Endometrial microvascular endothelial cells (primary cell): ENCODE measurements around the gene CTIF. TPM values are rescaled to one million over a fixed set of nuclear protein-coding genes. Genes with fewer than 3 reads are reported as not detected.

Experiments used
- in situ Hi-C: cut with HindIII; loops from 2 replicates; pipeline ENCODE4 v1.10.0; 2017; ENCODE audit warnings: low sequenced_read_pairs, low pct_unique_long_range_greater_than_20kb; ENCODE audit errors: inconsistent ontology term
- total RNA-seq: library from RNA; depleted of rRNA; stranded (reverse); fragments of >200 nt; gene quantifications from one replicate; pipeline ENCODE4 v1.2.3, GENCODE V29; 2015; ENCODE audit errors: inconsistent ontology term

The CTIF gene
- total RNA-seq, 1 donor from 2014 or later = 13.2 TPM

DNA sequence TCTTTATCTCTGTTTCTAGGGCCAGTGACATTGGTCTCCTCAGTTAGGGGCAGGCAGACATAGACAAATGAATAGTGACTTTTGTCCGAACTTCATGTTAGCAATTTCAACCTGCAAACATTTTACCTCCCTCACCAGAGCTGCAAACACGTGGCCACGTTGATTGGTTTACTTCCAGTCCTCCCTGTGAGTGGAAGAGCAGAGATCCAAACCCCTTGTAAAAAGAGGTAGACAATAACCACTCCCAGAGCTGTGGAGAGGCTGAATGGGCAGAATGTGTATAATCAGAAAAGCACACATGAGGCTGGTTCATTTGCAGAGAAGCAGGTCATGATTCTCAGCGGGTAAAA lies 31.1 kb downstream of the CTIF start:
- in situ Hi-C loops = no loop called here

DNA sequence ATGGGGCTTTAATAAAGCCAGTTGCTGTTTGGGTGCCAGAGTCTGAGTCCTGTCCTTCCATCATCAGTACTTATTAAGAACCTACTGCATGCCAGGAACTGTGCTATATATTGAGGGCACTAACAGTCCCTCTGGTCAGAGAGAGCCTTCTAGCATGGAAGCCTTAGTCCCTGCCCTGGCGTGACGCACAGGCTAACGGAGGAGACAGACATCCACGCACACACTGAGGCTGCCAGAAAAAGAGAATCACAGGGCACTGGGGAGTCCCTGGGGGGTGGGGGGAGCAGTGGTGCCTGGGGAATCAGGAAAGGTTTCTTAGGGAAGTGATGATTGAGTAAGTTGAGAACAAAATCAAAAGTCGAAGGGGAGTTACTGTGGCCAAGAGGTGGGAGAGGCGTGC lies 31.5 kb downstream of the CTIF start:
- in situ Hi-C loops = no loop called here

DNA sequence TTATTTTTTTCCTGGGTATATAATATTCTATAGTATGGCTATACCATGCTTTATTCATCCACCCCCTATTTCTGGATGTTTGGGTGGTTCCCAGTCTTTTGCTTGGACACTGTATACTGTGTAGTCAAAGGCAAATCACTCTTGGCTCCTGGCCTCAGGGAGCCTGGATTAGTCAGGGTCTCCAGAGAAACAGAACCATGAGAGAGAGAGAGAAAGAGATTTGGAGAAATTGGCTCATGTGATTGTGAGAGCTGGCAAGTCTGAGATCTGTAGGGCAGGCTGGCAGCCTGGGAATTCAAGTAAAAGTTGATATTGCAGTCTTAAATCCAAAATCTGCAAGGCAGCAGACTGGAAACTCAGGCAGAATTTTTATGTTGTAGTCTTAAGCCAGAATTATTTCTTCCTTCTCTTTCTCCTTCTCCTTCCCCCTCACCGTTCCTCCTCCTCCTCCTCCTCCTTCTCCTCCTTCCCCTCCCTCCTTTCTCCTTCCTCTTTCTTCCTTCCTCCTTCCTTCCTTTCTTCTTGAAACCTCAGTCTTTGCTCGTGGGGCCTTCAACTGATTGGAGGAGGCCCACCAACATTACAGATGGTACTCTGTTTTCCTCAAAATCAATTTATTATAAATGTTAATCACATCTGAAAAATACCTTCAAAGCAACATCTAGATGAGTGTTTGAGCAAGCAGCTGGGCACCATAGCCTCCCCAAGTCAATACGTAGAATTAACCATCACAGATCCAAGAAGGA lies 33.0 kb downstream of the CTIF start:
- in situ Hi-C loops = no loop called here

DNA sequence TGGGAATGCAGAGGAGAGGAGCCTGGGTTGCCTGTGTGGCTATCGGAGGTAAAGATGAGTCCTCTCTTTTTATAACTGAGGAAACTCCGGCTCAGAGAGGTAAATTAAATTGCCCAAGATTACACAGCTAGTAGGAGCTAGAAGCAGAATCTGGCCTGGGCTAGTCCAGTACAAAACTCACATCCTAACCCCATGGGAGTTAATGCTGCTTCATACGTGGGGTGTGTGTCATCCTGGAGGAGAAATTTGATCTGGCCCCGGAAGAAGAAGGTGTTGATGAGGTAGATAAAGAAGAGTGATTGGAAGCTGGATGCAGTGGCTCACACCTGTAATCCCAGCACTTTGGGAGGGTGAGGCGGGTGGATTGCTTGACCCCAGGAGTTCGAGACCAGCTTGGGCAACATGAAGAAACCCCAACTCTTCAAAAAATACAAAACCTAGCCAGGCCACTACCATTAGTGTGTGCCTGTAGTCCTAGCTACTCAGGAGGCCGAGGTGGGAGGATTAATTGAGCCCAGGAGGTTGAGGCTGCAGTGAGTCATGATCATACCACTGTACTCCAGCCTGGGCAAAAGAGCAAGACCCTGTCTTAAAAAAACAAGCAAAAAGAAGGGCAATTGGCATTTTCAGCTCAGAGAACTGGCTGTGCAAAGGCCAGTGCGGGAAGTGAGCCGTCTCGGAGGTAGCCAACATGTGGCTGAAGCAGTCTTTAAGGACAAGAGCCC lies 33.7 kb downstream of the CTIF start:
- in situ Hi-C loops = no loop called here

DNA sequence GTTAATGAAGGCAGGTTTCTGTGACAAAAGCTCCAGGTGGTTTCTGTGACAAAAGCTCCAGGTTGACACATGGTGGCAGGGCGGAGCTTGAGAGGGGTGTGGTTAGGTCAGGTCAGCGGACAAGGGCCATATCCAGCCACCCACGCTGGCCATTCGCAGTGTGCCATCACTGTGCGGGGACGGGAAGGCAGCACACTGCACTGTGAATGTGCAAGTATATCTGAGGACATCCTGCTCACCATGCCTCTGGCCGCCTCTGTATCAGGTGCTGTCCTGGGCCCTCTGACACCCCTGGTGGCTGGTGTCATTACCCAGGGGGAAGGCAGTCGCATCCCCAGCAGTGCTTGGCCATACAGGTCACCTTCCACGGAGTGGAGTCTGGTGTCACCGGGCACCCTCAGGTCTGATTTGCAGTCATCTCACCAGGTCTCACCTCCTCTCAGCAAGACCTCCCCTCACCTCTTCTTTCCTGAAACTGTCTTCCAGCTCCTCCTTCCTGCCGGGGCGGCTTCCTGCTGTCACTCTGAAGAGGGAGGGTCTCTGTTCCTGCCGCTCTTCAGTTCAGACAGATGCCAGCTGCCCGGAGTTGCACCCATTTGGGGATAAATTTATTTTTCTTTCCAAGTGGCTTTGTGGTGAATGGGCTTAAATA lies 34.9 kb downstream of the CTIF start:
- in situ Hi-C loops = no loop called here

DNA sequence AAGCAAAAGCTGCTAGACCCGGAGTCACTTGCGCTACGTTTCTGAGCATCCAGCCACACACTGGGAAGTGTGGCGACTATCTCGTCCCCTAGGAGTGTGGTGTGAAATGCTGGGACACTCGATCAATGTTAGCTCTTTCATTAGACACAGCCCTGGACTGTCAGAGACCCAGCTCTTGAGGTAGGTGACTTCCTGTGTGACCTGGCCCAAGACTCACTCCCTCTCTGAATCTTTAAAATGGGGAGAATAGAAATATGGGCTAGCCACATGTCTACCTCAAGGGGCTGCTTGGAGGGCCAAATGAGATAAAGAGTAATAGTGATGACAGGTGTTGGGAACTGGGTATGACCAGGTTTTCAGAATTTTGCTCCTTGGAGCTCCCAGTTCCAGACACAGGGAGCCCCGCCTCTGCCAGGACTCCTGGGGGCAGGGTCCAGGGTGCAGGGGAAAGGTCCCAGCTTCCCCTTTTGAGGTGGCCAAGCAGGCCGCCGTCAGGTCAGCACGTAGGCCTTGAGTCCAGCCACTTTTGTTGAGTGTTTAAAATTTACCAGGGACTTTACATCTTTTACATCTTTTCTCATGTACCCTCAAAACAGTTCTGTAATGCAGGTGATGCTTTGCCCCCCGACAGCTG lies 36.0 kb downstream of the CTIF start:
- in situ Hi-C loops = no loop called here

DNA sequence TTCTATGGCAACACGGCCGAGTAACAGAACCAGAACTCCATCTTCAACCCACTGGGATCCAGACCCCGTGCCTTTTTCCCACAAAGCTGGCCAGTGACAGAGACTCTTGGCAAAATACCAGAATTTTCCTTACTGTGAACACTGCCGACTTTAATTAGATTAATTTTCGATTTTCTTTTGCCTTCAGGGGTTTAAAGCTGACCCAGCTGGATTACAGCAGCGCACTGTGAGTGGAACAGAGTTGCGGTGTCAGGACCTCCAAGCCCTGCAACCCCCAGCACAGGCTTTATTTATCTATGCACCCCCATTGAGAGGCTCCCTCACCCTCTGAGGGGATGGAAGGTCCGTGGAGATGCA lies 36.4 kb downstream of the CTIF start:
- in situ Hi-C loops = no loop called here

DNA sequence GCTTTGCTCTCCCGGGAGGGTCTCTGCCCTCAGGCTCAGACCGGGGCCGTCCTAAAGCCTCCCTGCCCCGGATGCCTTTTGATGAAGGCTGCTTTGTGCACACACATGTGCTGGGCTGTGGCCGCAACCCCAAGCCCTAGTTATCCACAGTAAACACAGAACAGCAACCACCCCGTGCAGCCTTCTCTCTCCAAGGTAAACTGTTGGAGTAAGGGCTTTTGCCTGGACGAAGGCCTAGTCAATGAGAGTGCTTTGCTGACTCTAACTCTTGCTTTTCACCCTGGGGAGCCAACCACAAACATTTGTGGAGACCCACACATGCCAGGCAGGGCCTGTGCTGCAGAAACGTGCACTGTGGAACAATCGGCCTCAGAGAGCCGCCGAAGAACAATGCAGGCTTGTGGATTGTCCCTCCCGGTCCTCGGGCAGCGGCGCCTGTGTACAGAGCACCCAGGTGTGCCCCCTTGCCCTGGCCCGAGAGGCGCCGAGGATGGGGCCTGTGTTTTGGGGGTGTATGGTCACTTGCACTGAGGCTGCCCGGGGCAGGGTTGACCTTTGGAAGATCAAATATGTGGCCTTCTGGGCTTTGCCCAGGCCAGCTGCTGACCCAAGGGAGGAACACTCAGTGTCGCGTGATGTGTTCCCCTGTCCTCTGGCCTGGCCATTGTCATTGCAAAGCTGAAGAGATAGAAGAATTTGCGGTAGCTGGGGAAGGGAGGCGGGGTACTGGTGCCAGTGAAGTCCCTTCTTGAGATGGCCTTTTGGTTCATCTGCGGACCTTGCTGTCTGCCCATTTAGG lies 37.0 kb downstream of the CTIF start:
- in situ Hi-C loops = no loop called here

DNA sequence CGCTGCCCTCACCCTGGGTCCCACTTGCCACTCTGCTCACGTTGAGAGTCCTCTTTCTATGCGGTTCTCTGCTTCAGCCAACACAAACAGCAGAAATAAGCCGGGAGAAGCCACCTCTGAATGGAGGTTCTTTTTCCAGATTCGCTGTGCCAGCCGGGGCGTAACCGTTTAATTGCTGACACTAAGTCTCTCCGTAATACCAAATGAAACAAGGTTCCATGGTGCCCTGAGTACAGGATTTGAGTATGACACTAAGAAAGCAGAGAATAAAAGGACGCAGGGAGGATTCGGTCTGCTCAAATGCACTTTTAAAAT lies 37.6 kb downstream of the CTIF start:
- in situ Hi-C loops = no loop called here

DNA sequence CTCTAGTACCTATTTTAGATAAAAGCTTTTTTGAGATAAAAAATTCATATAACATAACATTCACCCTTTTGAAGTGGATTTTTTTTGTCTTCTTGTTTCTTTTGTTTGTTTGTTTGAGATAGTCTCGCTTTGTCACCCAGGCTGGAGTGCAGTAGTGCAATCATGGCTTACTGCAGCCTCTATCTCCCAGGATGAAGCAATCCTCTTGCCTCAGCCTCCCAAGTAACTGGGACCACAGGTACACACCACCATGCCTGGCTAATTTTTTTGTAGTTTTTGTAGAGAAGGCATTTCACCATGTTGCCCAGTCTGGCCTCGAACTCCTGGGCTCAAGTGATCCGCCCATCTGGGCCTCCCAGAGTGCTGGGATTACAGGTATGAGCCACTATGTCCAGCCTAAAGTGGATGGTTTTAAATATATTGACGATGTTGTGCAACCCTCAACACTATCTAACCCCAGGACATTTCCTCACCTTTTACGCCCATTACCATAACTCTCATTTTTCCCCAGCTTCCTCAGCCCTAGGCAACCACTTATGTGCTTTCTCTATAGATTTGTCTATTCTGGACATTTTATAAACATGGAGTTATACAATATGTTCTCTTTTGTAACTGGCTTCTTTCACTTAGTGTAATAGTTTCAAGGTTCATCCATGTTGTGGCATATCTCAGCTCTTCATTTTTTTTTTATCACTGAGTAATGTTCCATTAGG lies 38.8 kb downstream of the CTIF start:
- in situ Hi-C loops = no loop called here

DNA sequence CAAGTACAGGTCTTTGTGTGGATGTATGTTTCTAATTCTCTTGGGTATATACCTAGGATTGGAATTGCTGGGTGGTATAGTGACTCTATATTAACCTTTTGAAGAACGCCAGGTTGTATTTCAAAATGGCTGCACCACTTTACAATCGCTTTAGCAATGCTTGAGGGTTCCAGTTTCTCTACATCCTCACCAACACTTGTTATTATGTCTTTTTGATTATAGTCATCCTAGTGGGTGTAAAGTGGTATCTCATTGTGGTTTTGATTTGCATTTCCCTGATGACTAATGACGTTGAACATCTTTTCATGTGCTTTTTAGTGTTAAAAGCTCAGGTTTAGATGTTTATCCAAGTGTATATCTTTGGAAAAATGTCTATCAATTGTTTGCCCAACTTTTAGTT lies 39.5 kb downstream of the CTIF start:
- in situ Hi-C loops = no loop called here

DNA sequence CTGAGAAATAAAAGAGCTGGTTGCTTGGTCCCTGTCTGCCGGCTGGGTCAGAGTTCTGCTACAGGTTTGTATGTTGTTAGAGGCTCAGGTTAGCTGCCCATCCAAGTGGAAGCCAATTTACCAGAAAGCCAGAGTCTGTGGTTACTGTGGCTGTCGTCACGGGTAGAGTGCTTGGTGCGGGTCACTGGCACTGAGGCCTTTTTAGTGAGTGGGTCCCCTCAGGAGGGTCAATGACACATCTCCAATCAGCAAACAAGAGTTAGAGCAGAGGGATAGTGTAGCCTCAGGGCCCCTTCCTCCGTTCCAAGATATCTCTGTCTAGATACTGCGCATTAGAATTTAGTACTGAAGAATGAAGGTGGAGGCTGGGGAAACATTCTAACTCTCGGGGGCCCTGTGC lies 41.2 kb downstream of the CTIF start:
- in situ Hi-C loops = no loop called here

DNA sequence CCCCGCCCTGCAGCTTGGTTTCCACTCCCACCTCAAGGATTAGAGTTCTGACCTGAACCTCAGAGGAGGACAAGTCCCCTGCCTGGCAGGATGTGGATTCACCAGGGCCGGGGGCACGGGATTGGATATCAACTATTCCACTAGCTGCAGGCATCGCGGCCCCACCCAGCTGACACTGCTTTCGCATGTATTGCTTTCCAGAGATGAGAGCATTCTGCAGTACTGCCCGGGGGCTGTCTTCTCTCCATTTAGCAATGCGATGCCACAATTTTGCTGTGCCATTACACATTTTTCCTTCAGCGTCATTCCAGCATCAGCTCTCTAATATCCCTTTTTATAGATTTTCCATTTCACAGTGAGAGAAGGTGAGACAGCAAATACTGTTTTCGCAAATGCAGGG lies 42.0 kb downstream of the CTIF start:
- in situ Hi-C loops = no loop called here

DNA sequence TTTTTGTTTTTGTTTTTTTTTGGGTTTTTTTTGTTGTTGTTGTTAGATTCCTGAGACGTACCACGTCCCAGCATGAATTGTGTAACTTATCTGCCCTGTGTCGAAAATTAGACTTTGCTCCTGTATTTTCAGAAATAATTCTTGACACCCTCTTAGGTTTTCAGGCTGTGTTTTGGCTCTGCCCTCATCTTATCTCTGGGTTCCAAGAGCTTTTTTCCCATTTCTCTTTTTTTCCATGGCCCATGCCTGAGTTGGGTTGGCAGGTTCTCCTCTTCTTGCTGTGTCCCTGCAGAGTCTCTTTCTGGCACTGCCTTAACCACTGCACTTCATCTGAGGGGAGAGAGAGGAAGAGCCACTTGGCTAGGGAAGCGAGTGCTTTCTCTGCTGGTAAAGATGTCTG lies 42.4 kb downstream of the CTIF start:
- in situ Hi-C loops = no loop called here

DNA sequence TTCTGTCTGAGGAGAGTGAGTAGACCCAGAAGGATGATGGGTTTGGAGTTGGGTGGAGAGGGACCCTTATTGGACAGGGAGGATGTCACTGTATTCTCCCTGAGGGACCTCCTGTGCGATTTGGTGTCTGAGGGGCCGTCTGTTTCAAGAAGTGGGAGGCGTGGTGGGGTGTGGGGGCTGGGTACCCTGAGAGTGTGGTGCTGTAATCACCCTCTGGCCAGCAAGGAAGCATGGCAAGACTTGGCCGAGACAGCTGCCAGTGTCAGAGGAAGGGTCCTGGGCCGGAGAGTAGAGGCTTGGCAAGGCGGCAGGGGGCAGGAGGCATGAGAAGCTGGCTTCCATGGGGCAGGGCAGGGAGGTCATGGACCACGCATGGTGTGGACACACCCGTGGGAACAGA lies 43.1 kb downstream of the CTIF start:
- in situ Hi-C loops = no loop called here

DNA sequence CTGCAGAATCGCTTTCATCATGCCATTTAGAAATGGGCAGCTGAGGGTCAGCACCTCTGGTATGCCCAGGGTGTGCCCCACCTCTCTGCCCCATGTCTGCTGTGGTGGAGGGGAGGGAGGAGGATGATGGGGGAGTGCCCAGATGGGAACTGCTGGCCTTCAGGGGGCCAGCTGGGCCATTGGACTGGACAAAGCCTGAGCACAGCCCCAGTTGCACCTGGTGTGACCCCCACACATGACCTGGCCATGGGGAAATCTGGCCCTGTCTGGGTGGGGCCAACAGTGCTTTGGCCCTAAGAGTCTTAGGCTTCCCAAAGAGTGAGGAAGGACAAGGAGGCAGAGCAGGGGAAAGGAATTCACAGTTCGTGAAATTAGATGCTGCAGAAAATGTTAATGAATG lies 44.1 kb downstream of the CTIF start:
- in situ Hi-C loops = no loop called here

DNA sequence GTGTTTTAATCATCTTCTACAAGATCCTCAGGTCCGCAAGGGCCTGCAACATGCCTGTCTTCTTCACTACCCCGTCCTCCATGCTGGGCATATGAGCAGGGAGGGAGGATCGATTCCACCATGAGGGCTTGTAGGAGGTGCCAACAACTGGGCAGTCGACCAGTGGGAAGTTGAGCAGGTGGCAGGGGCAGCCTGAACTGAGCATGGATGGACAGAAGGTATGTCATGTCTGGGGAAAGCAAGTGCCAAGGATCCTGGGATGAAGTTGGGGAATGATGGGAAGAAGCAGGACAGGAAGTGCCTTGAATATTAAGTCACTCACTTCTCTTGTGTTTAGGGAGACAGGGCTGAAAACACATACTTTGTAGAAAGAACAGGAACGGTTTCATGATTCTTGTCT lies 44.7 kb downstream of the CTIF start:
- in situ Hi-C loops = no loop called here

DNA sequence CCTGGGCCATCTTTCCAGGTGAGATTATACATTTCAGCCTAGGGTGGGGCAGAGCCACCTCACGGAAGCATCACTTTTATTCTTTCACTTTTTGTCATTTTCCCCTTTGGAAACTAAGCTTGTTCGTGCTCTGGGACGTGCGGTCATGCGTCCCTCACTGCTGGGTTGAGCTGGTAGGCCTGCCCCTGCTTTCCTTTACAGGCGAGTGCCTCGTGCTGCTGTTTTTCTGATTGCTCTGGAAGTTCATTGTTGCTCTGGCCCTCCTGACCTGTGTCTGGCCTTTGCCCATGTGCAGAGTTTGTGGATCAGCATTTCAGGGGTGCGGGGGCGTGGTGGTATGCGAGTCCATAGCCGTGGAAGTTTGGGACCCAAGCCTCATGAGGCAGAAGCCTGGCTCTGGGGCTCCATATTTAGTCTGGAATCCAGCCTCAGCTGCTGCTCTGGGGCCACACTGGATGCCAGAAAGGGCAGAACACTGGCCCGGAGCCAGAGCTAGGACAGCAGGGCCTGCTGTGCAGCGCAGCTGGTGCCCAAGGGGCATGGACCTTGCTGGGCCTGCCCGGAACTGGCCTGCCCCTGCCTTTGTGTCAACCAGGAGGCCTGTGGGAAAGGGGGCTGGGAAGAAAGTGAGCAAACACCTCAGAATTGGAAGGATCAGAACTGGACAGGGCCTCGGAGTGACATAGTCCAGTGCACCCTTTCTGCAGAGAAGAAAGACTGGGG lies 51.1 kb downstream of the CTIF start:
- in situ Hi-C loops = no loop called here
